Stomach (tissue), 9 donors: Measurements from ENCODE around the gene RFX4. TPM values are rescaled to one million over a fixed set of nuclear protein-coding genes. Genes with fewer than 3 reads are reported as not detected.
"Not testable (repeated sequence)": the region's sequence is repeated elsewhere in the genome, so short reads cannot be mapped to it uniquely, and the experiment has no call there.

Experiments used
- DNase-seq, 2 donors: peaks; one replicate each; pipeline versions ENCODE4 v3.0.0 to v3.0.0-alpha.2; 2013 to 2019
- H3K27ac ChIP-seq, 5 donors: fragments of 200-600 bp in 4 of 5; sonication (generic) in 4 of 5; one replicate each; pipeline ENCODE4 v1.5.1; 2013 to 2019; ENCODE audit warnings: mild to moderate bottlenecking in 1 of 5, moderate library complexity in 1 of 5
- H3K27me3 ChIP-seq, 3 donors: fragments of 200-600 bp; sonication (generic); one replicate each; pipeline ENCODE4 v1.5.1; 2017 to 2019; ENCODE audit warnings: mixed run types in 1 of 3
- H3K36me3 ChIP-seq, 4 donors: fragments of 200-600 bp; sonication (generic); 1 replicate in 3 of 4; 2 replicates in 1 of 4; pipeline ENCODE4 v1.5.1; 2016 to 2019
- H3K4me1 ChIP-seq, 4 donors: fragments of 200-600 bp; sonication (generic); one replicate each; pipeline ENCODE4 v1.5.1; 2016 to 2019
- H3K4me3 ChIP-seq, 4 donors: fragments of 200-600 bp; sonication (generic) in 3 of 4; one replicate each; pipeline ENCODE4 v1.5.1; 2016 to 2019; ENCODE audit warnings: mild to moderate bottlenecking in 1 of 4
- H3K9me3 ChIP-seq, 4 donors: fragments of 200-600 bp; sonication (generic); one replicate each; pipeline ENCODE4 v1.5.1; 2016 to 2019
- CTCF ChIP-seq, 7 experiments: fragments of 450-650 bp in 4 of 7; fragments of 200-600 bp in 3 of 7; sonication (generic) in 3 of 7; IDR thresholded peaks; one replicate each; pipeline ENCODE4 v1.5.1; 2016 to 2019; ENCODE audit warnings: antibody characterized with exemption in 7 of 7, control low read depth in 2 of 7, mild to moderate bottlenecking in 1 of 7
- EP300 ChIP-seq: sonication (generic); formaldehyde crosslinking; IDR thresholded peaks from one replicate; pipeline ENCODE4 v1.6.1; 2017; ENCODE audit warnings: antibody characterized with exemption
- POLR2A ChIP-seq, 4 donors: fragments of 450-650 bp; IDR thresholded peaks; one replicate each; pipeline ENCODE4 v1.6.1; 2016; ENCODE audit warnings: antibody characterized with exemption in 4 of 4, control low read depth in 2 of 4, mild to moderate bottlenecking in 1 of 4, moderate library complexity in 1 of 4
- POLR2AphosphoS5 ChIP-seq, 3 donors: sonication (generic); formaldehyde crosslinking; IDR thresholded peaks; one replicate each; pipeline ENCODE4 v1.6.1; 2016; ENCODE audit warnings: antibody characterized with exemption in 3 of 3
- WGBS, 5 donors: extraction: QIAGEN DNeasy Blood & Tissue Kit in 3 of 5; methylation state at CpG; one replicate each; pipeline versions ENCODE4 v1.1.5 to v1.1.7; 2013 to 2018; 5-methylcytosine and 5-hydroxymethylcytosine counted together
- intact Hi-C: fragments of 100-400 bp; cut with DNase I; formaldehyde crosslinking; loops from one replicate; pipeline ENCODE4 v1.15.1; 2023; ENCODE audit warnings: low total_unique reads
- polyA plus RNA-seq, 3 donors: library from polyadenylated mRNA; stranded (reverse); fragments of 200-250 nt; gene quantifications; one replicate each; pipeline ENCODE4 v1.2.3, GENCODE V29; 2013
- total RNA-seq, 5 donors: library from RNA; depleted of rRNA; stranded (reverse); fragments of >200 nt; gene quantifications; one replicate each; pipeline versions ENCODE4 v1.1.0 to v1.2.3, GENCODE V29; 2014 to 2016
- donor health status: healthy with polysubstance abuse.
- donor health status: Bipolar disorder and iron deficiency.
- donor health status: healthy.

RFX4 gene
- total and polyA plus RNA-seq, 8 donors: not detected

- intact Hi-C loops: no loop called here
- no peak overlapping the region for H3K4me3 ChIP-seq
- no peaks in the 10 kb centered on the region for H3K4me1 ChIP-seq
- no peaks in the 10 kb centered on the region for H3K36me3 ChIP-seq
- TF ChIP-seq CTCF (IDR thresholded peaks at IDR 0.05): no peak
- no peak for TF ChIP-seq POLR2A (IDR thresholded peaks at IDR 0.05)
- TF ChIP-seq EP300: no peak
- no peak for TF ChIP-seq POLR2AphosphoS5 (IDR thresholded peaks at IDR 0.05)
- H3K27ac ChIP-seq: no peak overlapping the region
- peaks cover 0 to 14% (median 0%) of the 10 kb centered on the region in 3 donors for H3K27me3 ChIP-seq
- 78 to 86% (median 81%) methylated on average over 8 to 11 of the region's 11 CpGs for WGBS, 5 donors
- no peaks in the 10 kb centered on the region for H3K9me3 ChIP-seq
- no peak for DNase-seq
These were observed 18.7 kb downstream of the RFX4 start for GRCh38 chr12:106601496-106601895.

GRCh38 chr12:106602076-106602475 lies 19.3 kb downstream of the RFX4 start:
- DNase-seq: no peak
- Histone ChIP-seq H3K9me3 (no peaks in the 10 kb centered on the region), H3K27ac (no peak overlapping the region), H3K4me3 (no peak overlapping the region), H3K4me1 (no peaks in the 10 kb centered on the region), H3K27me3 (peaks cover 0 to 13% (median 0%) of the 10 kb centered on the region in 3 donors), H3K36me3 (no peaks in the 10 kb centered on the region)
- 88 to 94% (median 90%) methylated on average over 4 of the region's 4 CpGs for WGBS, 5 donors
- intact Hi-C loops: no loop called here
- no peak for TF ChIP-seq CTCF (IDR thresholded peaks at IDR 0.05)

- TF ChIP-seq POLR2AphosphoS5 (IDR thresholded peaks at IDR 0.05): no peak
- TF ChIP-seq POLR2A (IDR thresholded peaks at IDR 0.05): no peak
- no peak for TF ChIP-seq EP300
- no peak for TF ChIP-seq CTCF (IDR thresholded peaks at IDR 0.05)
- no peak for DNase-seq
- WGBS, 5 donors: 52 to 75% (median 64%) methylated on average over 2 of the region's 2 CpGs
- H3K27me3 ChIP-seq: peaks cover 0 to 10% (median 0%) of the 10 kb centered on the region in 3 donors
- H3K4me3 ChIP-seq: no peak overlapping the region
- no peak overlapping the region for H3K27ac ChIP-seq
- no peaks in the 10 kb centered on the region for H3K4me1 ChIP-seq
- intact Hi-C loops: no loop called here
- peaks cover 0 to under 1% (median 0%) of the 10 kb centered on the region in 4 donors for H3K9me3 ChIP-seq
- H3K36me3 ChIP-seq: no peaks in the 10 kb centered on the region
These were observed 22.4 kb downstream of the RFX4 start for GRCh38 chr12:106605254-106605653.

GRCh38 chr12:106620588-106620987 lies 37.8 kb downstream of the RFX4 start:
- DNase-seq, H3K36me3 ChIP-seq, H3K27me3 ChIP-seq, H3K27ac ChIP-seq, H3K4me3 ChIP-seq, intact Hi-C loops, H3K4me1 ChIP-seq: not testable (repeated sequence)
- peaks cover 6 to 25% (median 22%) of the 10 kb centered on the region in 4 donors for H3K9me3 ChIP-seq
- WGBS, 5 donors: 87 to 91% (median 89%) methylated on average over 5 of the region's 5 CpGs

GRCh38 chr12:106625976-106626375 lies 43.2 kb downstream of the RFX4 start:
- Histone ChIP-seq H3K4me3 (no peak overlapping the region), H3K27ac (no peak overlapping the region), H3K36me3 (no peaks in the 10 kb centered on the region), H3K27me3 (no peaks in the 10 kb centered on the region), H3K9me3 (peaks cover 0 to 10% (median 9%) of the 10 kb centered on the region in 4 donors), H3K4me1 (no peaks in the 10 kb centered on the region)
- TF ChIP-seq CTCF (IDR thresholded peaks at IDR 0.05): no peak
- TF ChIP-seq EP300: no peak
- TF ChIP-seq POLR2A (IDR thresholded peaks at IDR 0.05): no peak
- no peak for TF ChIP-seq POLR2AphosphoS5 (IDR thresholded peaks at IDR 0.05)
- no peak for DNase-seq
- intact Hi-C loops: no loop called here
